NCI-H748 treated with DMSO at 0.1 percent for 48 hours (cell line): Measurements from ENCODE around the gene ZNF831.

Source experiments
- DNase-seq: peaks from one replicate; lab custom pipeline; 2025; lab: John Stamatoyannopoulos, UW

Gene ZNF831

DNA sequence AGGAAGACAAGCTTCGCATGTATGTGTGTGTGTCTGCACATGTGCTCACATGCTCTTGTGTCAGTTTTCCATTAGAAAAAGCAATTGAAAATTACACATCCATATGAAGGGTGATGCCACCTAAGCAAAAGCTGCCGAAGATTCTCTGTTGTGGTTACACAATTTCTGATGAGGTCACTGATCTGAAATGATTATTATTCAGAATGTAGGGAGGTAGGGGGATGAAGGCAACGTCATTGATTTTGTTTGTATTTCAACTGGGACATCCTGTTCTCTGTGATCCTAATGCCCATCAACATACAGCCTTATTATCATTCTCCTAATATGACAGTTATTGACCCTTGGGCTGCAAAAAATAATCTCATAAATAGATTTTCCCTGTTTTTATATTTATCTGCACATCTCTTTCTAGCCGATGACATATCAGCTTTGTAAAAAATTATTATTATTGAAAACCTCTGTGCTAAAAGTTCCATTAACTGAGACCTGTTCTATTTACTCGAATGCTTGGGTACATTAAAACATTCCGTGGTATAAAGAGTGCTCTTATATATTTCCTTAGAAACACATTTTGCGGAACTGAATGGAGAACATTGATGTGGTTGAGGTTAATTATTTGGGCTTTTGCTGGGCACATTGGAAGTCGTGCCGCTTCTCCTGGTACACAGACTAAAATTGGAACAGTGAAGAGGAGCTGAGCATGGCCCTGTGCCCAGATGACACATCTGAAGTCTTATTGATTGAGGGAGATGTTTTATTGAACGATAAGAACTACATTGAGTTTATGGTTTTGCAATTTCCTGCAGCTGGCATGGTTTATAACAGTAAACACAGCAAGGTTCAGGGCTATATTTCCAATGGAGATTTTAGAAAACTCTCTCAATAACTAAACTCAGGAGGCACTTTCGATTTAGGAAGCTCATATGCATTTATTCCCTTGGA, 51.3 kb downstream of the ZNF831 start:
- DNase-seq: no peak

DNA sequence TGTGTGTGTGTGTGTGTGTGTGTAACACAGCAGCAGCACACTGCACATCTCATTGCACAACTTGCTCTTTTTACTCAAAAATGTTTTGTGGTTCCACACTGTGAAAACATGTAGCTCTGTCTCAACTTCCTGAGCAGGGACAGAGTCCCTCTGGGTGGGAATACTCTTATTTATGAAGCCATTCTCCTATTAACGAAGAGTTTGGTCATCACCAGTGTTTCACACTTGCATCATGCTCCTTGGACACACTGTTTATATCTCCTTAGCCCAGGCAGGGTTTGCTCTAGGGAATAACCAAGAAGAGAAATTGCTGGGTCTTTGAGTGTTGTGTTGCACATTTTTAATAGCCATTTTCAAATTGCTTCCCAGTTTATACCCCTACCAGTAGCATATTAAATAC, 53.6 kb downstream of the ZNF831 start:
- no peak for DNase-seq

- no peak for DNase-seq
These were observed 54.2 kb downstream of the ZNF831 start for GRCh38 chr20:59217794-59218280.

DNA sequence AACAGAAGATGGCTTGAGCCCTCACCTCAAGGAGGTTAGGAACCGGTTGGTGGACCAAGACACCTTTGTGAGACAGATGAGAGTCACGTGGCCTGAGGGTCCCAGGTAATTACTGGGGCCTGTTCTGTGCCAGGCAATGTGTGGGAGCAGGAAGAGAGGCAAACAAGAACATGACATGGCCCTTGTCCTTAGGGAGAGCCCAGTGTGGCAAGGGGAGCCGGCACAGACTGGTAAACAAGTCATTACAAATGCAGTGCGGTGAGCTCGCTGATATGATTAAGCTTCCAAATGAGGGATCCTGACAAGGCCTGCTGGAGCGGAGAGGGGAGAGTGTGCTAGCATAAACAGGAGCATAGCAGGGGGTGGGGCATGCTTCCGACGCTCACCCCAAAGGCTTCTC, 55.6 kb downstream of the ZNF831 start:
- DNase-seq: no peak

DNA sequence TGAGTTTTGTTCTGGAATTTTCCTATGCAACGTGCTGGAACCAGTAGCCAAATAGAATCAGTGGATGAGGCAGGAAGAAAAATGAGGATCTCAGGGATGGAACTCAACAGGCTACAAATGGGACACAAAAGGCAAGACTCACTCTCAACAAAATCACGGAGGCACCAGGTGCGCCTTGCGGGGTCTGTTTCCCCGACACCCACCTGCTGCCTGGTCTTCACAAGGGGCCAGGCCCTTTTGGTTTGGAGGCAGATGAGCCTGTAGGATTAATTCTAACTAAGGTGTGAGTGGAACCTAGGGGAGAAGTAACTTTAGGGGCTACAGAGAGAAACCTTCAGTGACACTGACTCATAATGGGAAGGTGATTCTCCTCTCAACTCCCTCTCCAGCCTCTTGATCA, 56.5 kb downstream of the ZNF831 start:
- no peak for DNase-seq

DNA sequence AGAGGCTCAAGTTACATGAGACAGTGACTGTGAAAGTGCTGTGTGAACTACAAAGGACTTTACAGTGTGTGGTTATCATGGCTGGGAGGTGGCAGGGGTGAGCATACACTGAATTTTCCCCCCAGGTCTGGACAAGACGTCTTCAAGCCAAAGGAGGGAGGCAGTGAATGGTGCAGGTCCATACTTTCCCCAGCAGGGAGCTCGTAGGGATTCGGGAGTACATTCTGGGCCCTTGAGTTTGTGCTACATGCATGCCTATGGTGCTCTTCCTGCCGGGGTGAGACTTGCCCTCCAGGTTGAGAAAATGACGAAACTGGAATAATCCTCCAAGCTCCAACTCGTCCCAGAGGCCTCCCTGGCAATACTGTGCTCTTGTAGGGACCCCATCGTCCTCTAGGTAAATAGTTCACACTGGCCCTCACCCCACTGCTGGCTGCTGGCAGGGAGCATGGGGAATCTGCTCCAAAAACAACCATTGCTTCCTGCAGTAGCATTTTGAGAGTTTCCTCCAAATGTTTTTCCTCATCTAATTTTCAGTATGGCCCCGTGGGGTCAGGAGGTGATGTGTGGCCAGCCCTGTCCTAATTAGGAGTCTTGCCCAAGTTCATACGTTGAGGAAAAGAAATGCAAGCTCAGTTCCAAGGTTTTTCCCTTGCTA, 57.6 kb downstream of the ZNF831 start:
- no peak for DNase-seq

DNA sequence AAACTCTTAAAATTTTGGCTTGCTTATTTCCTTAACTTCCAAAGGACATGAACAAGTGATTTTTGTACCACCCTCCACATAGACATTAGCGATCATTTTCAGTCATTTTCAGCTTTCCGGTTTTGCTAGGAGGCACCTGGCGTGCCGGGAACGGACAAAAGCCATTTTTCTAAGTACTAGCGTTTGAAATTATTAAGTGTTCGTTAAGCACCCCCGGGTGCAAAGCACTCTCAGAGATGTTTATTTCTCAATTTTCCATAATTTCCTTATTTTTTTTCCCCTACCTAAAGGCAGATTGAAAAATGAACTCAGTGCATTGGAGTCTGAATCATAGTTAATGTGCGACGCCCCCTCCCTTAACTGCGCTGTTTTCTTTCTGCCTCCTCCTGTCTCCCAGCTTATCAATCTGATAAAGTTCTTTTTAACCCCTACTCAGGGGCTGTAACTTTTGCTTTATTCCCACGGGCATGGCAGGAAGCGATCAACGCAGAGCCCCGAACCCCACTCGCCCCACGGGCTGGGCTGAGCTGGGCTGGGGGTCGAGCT, 58.2 kb downstream of the ZNF831 start:
- DNase-seq: no peak

DNA sequence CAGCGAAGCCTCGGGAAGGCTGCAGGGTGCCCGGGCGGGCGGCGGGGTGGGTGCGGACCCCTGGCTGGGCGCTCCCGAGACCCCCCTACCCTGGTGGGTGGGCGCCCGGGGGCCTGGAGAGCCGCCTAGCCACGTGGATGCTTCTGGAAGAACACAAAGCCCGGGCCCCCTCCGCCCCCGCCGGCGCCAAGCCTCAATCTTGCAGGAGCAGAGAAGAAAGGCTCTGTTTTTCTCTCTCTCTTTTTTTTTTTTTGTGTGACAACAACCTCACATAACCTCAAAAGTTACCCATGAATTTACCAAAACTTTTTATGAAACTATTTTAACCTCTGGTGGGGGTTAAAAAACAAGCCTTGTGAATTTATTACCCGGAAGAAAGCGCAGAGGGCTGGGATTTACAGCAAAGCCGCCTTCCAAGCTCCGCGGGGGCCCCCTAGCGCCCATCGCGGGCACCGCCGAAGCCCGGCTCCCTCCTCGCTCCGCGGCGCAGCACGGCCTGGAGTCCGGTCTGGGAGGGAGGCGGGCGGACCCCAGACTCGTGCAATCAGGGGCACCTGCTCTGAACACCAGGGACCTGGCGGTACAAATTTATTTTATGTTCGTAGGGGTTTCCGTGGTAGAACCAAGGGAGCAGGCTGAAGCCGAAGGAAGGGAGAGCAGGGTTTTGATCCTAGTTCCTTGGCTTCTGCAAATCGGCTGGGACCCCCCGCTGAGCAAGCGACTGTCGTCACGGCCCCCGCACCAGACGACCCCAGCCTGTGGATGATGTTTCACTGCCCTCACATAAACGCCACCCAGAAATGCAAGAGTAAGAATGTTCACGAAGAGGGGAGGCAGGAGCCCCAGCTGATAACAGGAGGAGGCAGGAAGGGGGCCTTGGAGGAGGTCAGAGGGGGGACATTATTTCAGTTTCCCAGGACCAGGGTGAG, 58.9 kb downstream of the ZNF831 start:
- peak; percentile 49 for DNase-seq

DNA sequence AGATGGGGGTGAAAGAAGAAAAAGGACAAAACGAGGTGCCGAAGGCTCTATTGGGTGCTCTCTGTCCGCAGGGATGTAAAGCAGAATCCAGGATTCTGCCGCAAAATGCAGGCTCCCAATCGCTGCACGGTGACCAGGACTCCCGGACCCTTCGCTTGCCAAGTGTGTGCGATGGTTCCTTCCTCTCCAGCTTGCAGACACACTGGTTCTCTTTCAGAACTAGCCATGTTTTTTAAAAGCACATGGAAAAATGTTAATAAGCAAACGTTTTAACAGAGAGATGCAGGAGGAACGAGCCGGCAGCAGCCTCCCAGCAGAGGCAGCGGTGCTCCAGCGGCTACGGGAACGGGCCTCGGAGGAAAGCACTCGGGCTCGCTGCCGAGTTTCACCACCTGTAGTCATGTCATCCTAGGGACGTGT, 59.6 kb downstream of the ZNF831 start:
- no peak for DNase-seq

DNA sequence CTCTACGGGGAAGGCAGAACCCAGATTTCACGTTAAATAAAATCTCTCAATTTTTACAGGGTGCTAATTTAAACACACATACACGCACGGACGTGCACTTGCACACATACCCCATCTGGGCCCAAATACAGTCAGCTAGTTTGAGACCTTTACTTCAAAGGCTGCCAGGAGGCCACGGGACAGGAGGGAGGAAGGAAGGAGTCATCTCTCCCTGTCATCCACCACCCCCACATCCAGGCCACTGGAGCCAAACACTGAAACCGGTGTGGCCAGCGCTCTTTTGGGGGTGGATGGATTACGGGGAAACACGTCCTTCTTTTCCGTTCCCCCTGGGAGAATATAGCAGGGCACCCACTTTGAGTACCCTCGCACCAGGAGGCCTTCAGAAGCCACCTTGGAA, 60.1 kb downstream of the ZNF831 start:
- no peak for DNase-seq

DNA sequence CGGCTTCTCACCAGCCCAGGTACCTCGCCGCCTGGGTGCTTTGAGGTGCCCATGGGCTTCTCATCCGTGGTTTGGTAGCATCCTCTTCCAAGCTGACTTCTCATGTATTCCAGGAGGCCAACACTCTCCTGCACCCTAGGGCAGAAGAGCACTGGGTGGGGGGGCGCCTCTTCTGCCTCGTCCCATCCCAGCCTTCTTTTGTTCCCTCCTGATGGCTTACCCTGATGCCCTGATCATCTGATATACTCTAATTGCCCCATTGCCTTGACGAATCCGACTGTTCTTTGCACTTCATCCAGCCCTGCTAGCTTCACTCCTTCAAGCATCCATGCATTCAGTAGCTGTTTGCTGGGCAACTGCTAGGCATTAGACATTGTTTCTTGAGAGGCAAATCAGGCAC, 60.6 kb downstream of the ZNF831 start:
- DNase-seq: no peak

- no peak for DNase-seq
These were observed 66.8 kb downstream of the ZNF831 start for GRCh38 chr20:59230385-59230784.

DNA sequence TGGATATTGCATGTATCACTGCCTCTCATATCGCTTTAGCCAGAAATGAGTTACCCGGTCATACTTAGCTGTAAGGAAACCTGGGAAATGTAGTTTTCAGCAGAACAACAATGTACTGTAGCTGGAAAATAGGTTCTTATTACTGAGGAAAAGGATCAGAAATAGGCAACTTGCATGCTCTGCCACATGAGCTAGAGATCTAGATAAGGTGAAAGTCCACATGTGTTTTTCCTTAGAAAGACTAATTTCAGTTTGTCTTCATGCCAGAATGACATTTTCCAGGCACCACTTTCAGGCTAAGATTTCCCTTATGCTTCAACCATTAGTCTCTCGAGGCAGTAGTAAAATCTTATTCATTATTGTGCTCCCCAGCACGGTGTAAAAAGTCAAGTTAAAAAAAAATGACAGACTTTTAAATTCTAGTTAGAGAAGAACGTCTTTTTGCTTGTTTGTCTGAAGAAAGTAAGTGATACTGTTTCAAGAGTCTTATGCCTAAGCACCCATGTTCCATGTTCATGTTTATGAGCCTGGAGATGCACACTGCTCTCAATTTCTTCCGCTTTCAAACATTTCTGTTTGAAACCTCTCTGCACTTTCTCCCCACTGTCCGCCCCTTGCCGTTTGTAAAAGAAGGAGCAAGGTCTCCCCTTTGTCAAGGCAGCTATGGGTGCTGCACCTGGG, 67.6 kb downstream of the ZNF831 start:
- no peak for DNase-seq

DNA sequence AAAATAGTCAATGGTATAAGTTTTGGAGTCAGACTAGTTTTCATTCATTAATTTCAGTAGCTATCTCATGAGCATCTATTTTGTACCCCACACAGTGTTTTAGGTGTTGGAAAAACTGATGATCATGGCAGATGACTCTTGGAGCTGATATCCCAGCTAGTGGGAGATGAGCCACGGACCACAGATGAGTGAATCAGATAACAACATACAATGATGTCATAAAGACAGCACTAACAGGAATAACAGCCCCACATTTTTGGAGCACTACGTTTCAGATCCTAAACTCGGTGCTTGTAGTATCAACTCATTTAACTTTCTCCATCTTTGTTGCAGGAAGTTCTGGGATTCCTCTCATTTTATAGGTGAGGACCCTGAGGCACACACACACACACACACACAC, 69.0 kb downstream of the ZNF831 start:
- DNase-seq: no peak

DNA sequence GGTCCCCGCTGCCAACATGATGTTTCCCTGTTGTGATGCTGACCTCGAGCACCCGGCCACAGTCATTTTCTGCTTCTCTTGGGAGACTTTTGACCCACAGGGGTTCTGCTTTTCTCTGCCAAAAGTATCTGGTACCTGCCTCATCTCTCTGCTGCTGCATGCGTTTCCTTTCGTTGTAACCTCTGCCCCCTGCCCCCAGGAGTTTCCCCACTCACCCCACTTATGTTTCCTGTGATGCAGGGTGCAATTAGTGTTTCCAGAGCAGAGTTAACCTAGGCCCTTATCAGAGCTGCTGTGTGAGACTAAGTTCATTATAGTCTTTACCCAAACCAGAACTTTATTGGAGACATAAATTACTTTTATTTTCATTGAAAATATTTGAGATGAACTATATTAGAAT, 71.6 kb downstream of the ZNF831 start:
- no peak for DNase-seq

DNA sequence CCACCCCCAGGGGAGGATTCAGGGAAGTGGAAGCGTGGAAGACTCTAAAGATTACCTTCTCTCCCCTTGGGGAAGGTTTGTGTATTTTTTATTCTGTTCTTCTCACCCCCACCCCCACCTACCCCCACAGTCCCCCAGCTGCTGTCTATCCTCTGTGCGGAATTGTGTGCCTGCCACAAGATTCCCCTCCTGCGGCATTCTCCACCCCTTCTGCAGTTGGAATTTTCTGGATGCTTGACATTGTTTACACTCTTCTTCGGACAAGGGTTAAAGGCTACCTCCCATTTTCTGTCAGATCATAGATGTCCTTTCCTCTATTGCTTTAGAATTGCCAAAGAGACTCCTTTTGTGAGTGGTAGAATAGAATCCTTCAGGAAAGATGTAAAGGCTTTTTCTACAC, 76.4 kb downstream of the ZNF831 start:
- no peak for DNase-seq

GRCh38 chr20:59242714-59243626, 79.3 kb downstream of the ZNF831 start:
- no peak for DNase-seq

GRCh38 chr20:59246691-59247400, 83.2 kb downstream of the ZNF831 start:
- DNase-seq: no peak
